WTC11 (cell line): ENCODE measurements around the gene AP5B1.

ENCODE experiments used
- FOXK1 ChIP-seq: sonication (generic); formaldehyde crosslinking; IDR thresholded peaks from 2 replicates; pipeline ENCODE4 v1.8.0; 2022; ENCODE audit warnings: mild to moderate bottlenecking, moderate library complexity, missing genetic modification reagents
- MAX ChIP-seq: sonication (generic); formaldehyde crosslinking; IDR thresholded peaks from 2 replicates; pipeline ENCODE4 v1.8.0; 2022; ENCODE audit warnings: mild to moderate bottlenecking, missing genetic modification reagents
- NFYB ChIP-seq: sonication (generic); formaldehyde crosslinking; conservative IDR thresholded peaks from 2 replicates; pipeline ENCODE4 v1.8.0; 2022; ENCODE audit warnings: low read depth, missing genetic modification reagents
- SP1 ChIP-seq: sonication (generic); formaldehyde crosslinking; conservative IDR thresholded peaks from 2 replicates; pipeline ENCODE4 v1.8.1; 2022; ENCODE audit warnings: missing genetic modification reagents
- TF ChIP-seq, protein P1 (sequence below): fragments of 200-600 bp; IDR thresholded peaks from 2 replicates; pipeline ENCODE4 v1.8.0; 2022; ENCODE audit warnings: antibody characterized with exemption
- TF ChIP-seq, protein P2 (sequence below): sonication (generic); formaldehyde crosslinking; conservative IDR thresholded peaks from 2 replicates; pipeline ENCODE4 v1.8.1; 2022; ENCODE audit warnings: mild to moderate bottlenecking, missing genetic modification reagents
- TF ChIP-seq, protein P3 (sequence below): sonication (generic); formaldehyde crosslinking; IDR thresholded peaks from 2 replicates; pipeline ENCODE4 v1.8.1; 2023; ENCODE audit warnings: mild to moderate bottlenecking, missing genetic modification reagents

- TF ChIP-seq SP1 (CRISPR knock-in tag) (no peak), MAX (no peak), NFYB (CRISPR knock-in tag) (no peak), FOXK1 (no peak)
- TF ChIP-seq, protein P1, sequence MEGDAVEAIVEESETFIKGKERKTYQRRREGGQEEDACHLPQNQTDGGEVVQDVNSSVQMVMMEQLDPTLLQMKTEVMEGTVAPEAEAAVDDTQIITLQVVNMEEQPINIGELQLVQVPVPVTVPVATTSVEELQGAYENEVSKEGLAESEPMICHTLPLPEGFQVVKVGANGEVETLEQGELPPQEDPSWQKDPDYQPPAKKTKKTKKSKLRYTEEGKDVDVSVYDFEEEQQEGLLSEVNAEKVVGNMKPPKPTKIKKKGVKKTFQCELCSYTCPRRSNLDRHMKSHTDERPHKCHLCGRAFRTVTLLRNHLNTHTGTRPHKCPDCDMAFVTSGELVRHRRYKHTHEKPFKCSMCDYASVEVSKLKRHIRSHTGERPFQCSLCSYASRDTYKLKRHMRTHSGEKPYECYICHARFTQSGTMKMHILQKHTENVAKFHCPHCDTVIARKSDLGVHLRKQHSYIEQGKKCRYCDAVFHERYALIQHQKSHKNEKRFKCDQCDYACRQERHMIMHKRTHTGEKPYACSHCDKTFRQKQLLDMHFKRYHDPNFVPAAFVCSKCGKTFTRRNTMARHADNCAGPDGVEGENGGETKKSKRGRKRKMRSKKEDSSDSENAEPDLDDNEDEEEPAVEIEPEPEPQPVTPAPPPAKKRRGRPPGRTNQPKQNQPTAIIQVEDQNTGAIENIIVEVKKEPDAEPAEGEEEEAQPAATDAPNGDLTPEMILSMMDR, result no peak
- TF ChIP-seq, protein P2, sequence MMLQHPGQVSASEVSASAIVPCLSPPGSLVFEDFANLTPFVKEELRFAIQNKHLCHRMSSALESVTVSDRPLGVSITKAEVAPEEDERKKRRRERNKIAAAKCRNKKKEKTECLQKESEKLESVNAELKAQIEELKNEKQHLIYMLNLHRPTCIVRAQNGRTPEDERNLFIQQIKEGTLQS (CRISPR knock-in tag), result no peak
- TF ChIP-seq, protein P3, sequence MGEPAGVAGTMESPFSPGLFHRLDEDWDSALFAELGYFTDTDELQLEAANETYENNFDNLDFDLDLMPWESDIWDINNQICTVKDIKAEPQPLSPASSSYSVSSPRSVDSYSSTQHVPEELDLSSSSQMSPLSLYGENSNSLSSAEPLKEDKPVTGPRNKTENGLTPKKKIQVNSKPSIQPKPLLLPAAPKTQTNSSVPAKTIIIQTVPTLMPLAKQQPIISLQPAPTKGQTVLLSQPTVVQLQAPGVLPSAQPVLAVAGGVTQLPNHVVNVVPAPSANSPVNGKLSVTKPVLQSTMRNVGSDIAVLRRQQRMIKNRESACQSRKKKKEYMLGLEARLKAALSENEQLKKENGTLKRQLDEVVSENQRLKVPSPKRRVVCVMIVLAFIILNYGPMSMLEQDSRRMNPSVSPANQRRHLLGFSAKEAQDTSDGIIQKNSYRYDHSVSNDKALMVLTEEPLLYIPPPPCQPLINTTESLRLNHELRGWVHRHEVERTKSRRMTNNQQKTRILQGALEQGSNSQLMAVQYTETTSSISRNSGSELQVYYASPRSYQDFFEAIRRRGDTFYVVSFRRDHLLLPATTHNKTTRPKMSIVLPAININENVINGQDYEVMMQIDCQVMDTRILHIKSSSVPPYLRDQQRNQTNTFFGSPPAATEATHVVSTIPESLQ (CRISPR knock-in tag), result no peak
Measured at GRCh38 chr11:65802841-65803240, 22.1 kb upstream of the AP5B1 start.
